Calu3 (cell line): ENCODE data around the gene CDKL2. TPM values are rescaled to one million over a fixed set of nuclear protein-coding genes. Genes with fewer than 3 reads are reported as not detected.

Experiments
- BruUV-seq: library from RNA; stranded (reverse); fragments of 400-500 nt; replicated peaks from 2 replicates; lab custom pipeline; 2021; lab: Mats Ljungman, UMichigan
- CTCF ChIA-PET: fragments of 300-600 bp; sonication (Branson Sonifier 250); formaldehyde crosslinking; loops from one replicate; lab custom pipeline; 2022; ENCODE audit warnings: antibody characterized with exemption; lab: Charles Lee
- DNase-seq: peaks from one replicate; pipeline ENCODE4 v3.0.0; 2022
- H3K27ac Mint-ChIP-seq: one replicate; pipeline ENCODE4 v1.8.0; 2022; ENCODE audit warnings: mixed read lengths; ENCODE audit not compliant: unreplicated experiment
- H3K27me3 Mint-ChIP-seq: one replicate; pipeline ENCODE4 v1.8.0; 2022; ENCODE audit warnings: mixed read lengths; ENCODE audit not compliant: unreplicated experiment
- H3K36me3 Mint-ChIP-seq: one replicate; pipeline ENCODE4 v1.8.0; 2022; ENCODE audit warnings: mild to moderate bottlenecking, moderate library complexity, mixed read lengths; ENCODE audit not compliant: insufficient read depth, unreplicated experiment
- H3K4me1 Mint-ChIP-seq: one replicate; pipeline ENCODE4 v1.8.0; 2022; ENCODE audit warnings: mild to moderate bottlenecking, low read depth, mixed read lengths; ENCODE audit not compliant: unreplicated experiment
- H3K4me3 Mint-ChIP-seq: one replicate; pipeline ENCODE4 v1.8.0; 2022; ENCODE audit warnings: mild to moderate bottlenecking, low read depth, moderate library complexity, mixed read lengths; ENCODE audit not compliant: unreplicated experiment
- H3K9me3 Mint-ChIP-seq: one replicate; pipeline ENCODE4 v1.8.0; 2022; ENCODE audit warnings: low read depth, mixed read lengths; ENCODE audit not compliant: unreplicated experiment
- CTCF ChIP-seq: fragments of 200-600 bp; IDR thresholded peaks from one replicate; pipeline ENCODE4 v1.8.0; 2022; ENCODE audit warnings: antibody characterized with exemption; ENCODE audit not compliant: unreplicated experiment
- intact Hi-C: fragments of 100-400 bp; cut with micrococcal nuclease; formaldehyde crosslinking; loops from one replicate; pipeline ENCODE4 v1.10.0; 2022; ENCODE audit not compliant: unreplicated experiment
- total RNA-seq: library from RNA; stranded (reverse); gene quantifications from 2 replicates; pipeline ENCODE4 v1.2.3, GENCODE V29; 2022

Gene CDKL2
- total RNA-seq, 1 experiment from 2014 or later: 2.7 TPM

DNA sequence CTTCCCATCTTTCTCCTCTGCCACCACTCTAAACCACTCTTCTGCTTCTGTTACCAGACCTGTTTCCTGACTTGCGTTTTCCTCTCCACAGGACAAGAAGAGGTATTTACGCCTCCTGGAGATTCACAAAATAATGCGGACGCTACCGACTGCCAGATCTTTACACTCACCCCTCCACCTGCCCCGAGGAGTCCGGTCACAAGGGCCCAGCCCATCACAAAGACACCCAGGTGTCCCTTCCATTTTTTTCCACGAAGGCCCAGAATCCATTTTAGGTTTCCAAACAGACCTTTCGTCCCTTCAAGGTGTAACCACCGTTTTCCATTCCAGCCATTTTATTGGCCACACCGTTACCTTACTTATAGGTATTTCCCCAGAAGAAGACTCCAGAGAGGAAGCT, 66.3 kb downstream of the CDKL2 start:
- intact Hi-C loops: no loop called here
- no peaks in the 10 kb centered on the region for H3K9me3 Mint-ChIP-seq
- H3K27ac Mint-ChIP-seq: no peak overlapping the region
- TF ChIP-seq CTCF: no peak
- H3K4me3 Mint-ChIP-seq: no peak overlapping the region
- no TSS peak for BruUV-seq
- H3K4me1 Mint-ChIP-seq: peaks cover 7% of the 10 kb centered on the region
- CTCF ChIA-PET: no interaction called here
- H3K36me3 Mint-ChIP-seq: no peaks in the 10 kb centered on the region
- DNase-seq: no peak
- H3K27me3 Mint-ChIP-seq: no peaks in the 10 kb centered on the region

- no peak overlapping the region for H3K27ac Mint-ChIP-seq
- no peaks in the 10 kb centered on the region for H3K36me3 Mint-ChIP-seq
- intact Hi-C loops: no loop called here
- H3K9me3 Mint-ChIP-seq: no peaks in the 10 kb centered on the region
- BruUV-seq: no TSS peak
- CTCF ChIA-PET: no interaction called here
- peak; percentile 8 for DNase-seq
- no peak for TF ChIP-seq CTCF
- no peaks in the 10 kb centered on the region for H3K27me3 Mint-ChIP-seq
- no peak overlapping the region for H3K4me3 Mint-ChIP-seq
- peaks cover 7% of the 10 kb centered on the region for H3K4me1 Mint-ChIP-seq
Observed at GRCh38 chr4:75561789-75562188, 68.5 kb downstream of the CDKL2 start.

DNA sequence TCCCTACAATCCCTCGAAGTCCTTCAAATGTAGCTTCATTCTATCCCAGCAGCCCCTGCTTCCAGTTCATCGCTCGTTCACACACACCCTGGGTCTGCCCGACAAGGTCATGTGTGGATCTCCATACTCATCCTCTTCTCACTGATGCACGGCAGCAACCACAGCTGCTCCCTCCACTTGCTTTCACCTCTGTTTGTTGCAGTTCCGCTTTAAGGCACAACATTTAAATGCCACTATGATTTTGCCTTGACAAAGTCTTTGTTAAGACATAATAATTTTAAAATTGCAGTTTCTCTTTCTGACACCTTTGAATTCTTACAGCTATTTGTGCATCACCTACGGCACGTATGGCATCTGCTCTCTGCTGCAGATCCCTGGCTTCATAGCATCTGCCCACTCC, 72.6 kb downstream of the CDKL2 start:
- no peak overlapping the region for H3K27ac Mint-ChIP-seq
- H3K27me3 Mint-ChIP-seq: no peaks in the 10 kb centered on the region
- no peak for TF ChIP-seq CTCF
- H3K9me3 Mint-ChIP-seq: no peaks in the 10 kb centered on the region
- no peak for DNase-seq
- H3K4me3 Mint-ChIP-seq: no peak overlapping the region
- BruUV-seq: no TSS peak
- CTCF ChIA-PET: no interaction called here
- peaks cover 7% of the 10 kb centered on the region for H3K4me1 Mint-ChIP-seq
- intact Hi-C loops: no loop called here
- H3K36me3 Mint-ChIP-seq: no peaks in the 10 kb centered on the region

DNA sequence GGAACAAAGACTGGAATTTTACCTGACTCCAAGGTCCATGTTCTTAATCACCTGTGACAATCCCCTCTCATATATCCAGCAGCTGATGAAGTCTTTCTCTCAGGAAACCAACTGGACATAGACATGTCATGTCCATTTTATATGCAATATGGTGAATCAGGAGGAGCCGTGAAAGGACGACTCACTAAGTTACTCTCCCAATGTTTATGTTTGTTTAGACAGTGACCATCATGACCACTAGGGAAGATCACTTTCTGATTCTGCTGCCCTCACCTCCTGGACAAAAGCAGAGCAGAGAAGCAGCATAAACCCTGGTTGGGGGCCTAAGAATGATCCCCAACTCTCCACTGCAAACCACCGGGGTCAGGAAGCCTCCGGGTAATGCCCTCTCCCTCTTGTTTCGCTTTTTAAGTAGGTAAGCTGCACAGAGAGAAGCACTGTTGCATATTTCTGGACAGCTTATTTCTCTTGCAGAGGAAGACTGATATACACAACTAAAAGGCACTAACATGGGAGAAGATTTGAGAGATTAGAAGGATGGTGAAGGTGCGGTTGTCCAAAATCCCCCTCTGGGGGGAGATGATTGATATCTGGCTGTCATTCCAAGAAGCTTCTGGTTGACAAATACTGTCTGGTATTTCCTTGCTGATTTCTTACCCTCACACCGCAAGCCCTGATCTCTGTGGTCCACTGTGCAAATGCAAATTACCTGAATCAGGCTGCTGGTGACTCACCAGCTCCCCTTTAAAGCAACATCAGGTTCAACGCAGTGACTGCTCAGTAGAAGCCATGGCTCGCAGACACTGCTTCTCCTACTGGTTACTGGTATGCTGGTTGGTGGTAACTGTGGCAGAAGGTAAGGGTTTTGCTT, 74.8 kb downstream of the CDKL2 start, which contains the start of gene ODAPH:
Gene ODAPH, plus strand, starts transcription at position 773 of the 871 bp plus-strand sequence. Its CDS starts 17 bp downstream, at position 790.
- Mint-ChIP-seq H3K4me3 (peak within 1 kb of the TSS; percentile 41), H3K27me3 (no peaks in the 10 kb centered on the region), H3K9me3 (no peaks in the 10 kb centered on the region), H3K36me3 (no peaks in the 10 kb centered on the region), H3K4me1 (no peaks in the 10 kb centered on the region), H3K27ac (no peak within 1 kb of the TSS)
- CTCF ChIA-PET: interaction anchor here (0.6 to 1.3 kb wide), 5 partner anchors 9 to 241 kb away, joined by 3 to 4 read pairs (median 3); partner anchors contain the start of genes RCHY1 and THAP6
- peak; percentile 36 for DNase-seq
- no TSS peak for BruUV-seq
- intact Hi-C loops: no loop called here
- no peak for TF ChIP-seq CTCF
